A673 (cell line): ENCODE data around the gene MLN. TPM values are rescaled to one million over a fixed set of nuclear protein-coding genes. Genes with fewer than 3 reads are reported as not detected.

Experiments
- BruUV-seq: library from RNA; stranded (reverse); fragments of 400-500 nt; replicated peaks from 2 replicates; lab custom pipeline; 2021; lab: Mats Ljungman, UMichigan
- CTCF ChIA-PET: fragments of 300-600 bp; sonication (Branson Sonifier 250); formaldehyde crosslinking; loops from one replicate; lab custom pipeline; 2022; ENCODE audit warnings: antibody characterized with exemption; lab: Charles Lee
- POLR2A ChIA-PET: fragments of 300-600 bp; sonication (Branson Sonifier 250); formaldehyde crosslinking; loops from one replicate; lab custom pipeline; 2022; ENCODE audit warnings: antibody characterized with exemption; ENCODE audit not compliant: low non-redundant PET; lab: Charles Lee
- DNase-seq: peaks from one replicate; pipeline ENCODE4 v3.0.0-alpha.2; 2015; ENCODE audit warnings: low spot score
- H3K27ac ChIP-seq: fragments of 200-600 bp; sonication (generic); 2 replicates; pipeline ENCODE4 v1.5.1; 2016; ENCODE audit warnings: mixed run types, low read depth, mild to moderate bottlenecking, mixed read lengths, antibody characterized with exemption, low read length; ENCODE audit not compliant: poor library complexity, severe bottlenecking
- H3K27me3 ChIP-seq: fragments of 200-600 bp; sonication (generic); replicated peaks from 2 replicates; pipeline ENCODE4 v1.6.1; 2017; ENCODE audit warnings: mixed run types, low read depth, mild to moderate bottlenecking, mixed read lengths, antibody characterized with exemption, low read length; ENCODE audit not compliant: insufficient read depth, poor library complexity
- H3K36me3 ChIP-seq: fragments of 200-600 bp; sonication (generic); 2 replicates; pipeline ENCODE4 v1.6.1; 2016; ENCODE audit warnings: mixed run types, mild to moderate bottlenecking, mixed read lengths, antibody characterized with exemption, low read length; ENCODE audit not compliant: insufficient read depth, poor library complexity, severe bottlenecking
- H3K4me1 ChIP-seq: fragments of 200-600 bp; sonication (generic); 2 replicates; pipeline ENCODE4 v1.6.1; 2017; ENCODE audit warnings: mixed run types, mild to moderate bottlenecking, mixed read lengths, antibody characterized with exemption, low read length; ENCODE audit not compliant: insufficient read depth, poor library complexity, severe bottlenecking
- H3K4me3 ChIP-seq: fragments of 200-600 bp; sonication (generic); 2 replicates; pipeline ENCODE4 v1.5.1; 2016; ENCODE audit warnings: low read depth, mixed run types, mild to moderate bottlenecking, mixed read lengths, low read length; ENCODE audit not compliant: poor library complexity, severe bottlenecking
- H3K9me3 ChIP-seq: fragments of 200-600 bp; sonication (generic); 2 replicates; pipeline ENCODE4 v1.6.1; 2016; ENCODE audit warnings: mixed run types, low read depth, mild to moderate bottlenecking, mixed read lengths, antibody characterized with exemption, low read length; ENCODE audit not compliant: poor library complexity, severe bottlenecking
- CTCF ChIP-seq: fragments of 300-800, 200-600 bp; sonication (generic); conservative IDR thresholded peaks from 2 replicates; pipeline ENCODE4 v1.5.1; 2017; ENCODE audit warnings: low read depth, mild to moderate bottlenecking, antibody characterized with exemption, low read length, moderate library complexity, mixed read lengths
- EZH2 ChIP-seq: fragments of 200-600 bp; sonication (generic); IDR thresholded peaks from 2 replicates; pipeline ENCODE4 v1.6.1; 2017; ENCODE audit warnings: borderline replicate concordance, low read depth, mild to moderate bottlenecking, mixed read lengths, antibody characterized with exemption, low read length; ENCODE audit not compliant: poor library complexity, severe bottlenecking
- intact Hi-C: fragments of 100-400 bp; cut with micrococcal nuclease; formaldehyde crosslinking; loops from one replicate; pipeline ENCODE4 v1.10.0; 2022; ENCODE audit not compliant: unreplicated experiment
- total RNA-seq: library from RNA; stranded (reverse); gene quantifications from 2 replicates; pipeline ENCODE4 v1.2.3, GENCODE V29; 2021

Gene MLN
- total RNA-seq, 1 experiment from 2014 or later, result not detected

- Histone ChIP-seq H3K9me3 (no peaks in the 10 kb centered on the region), H3K27ac (no peak overlapping the region), H3K36me3 (no peaks in the 10 kb centered on the region), H3K4me1 (peaks cover 15% of the 10 kb centered on the region), H3K4me3 (no peak overlapping the region), H3K27me3 (no peaks in the 10 kb centered on the region)
- intact Hi-C loops, result no loop called here
- CTCF ChIA-PET, result no interaction called here
- no peak for DNase-seq
- no TSS peak for BruUV-seq
- POLR2A ChIA-PET, result no interaction called here
- no peak for TF ChIP-seq EZH2
- TF ChIP-seq CTCF, result no peak
These were observed 5.4 kb downstream of the MLN start for GRCh38 chr6:33798343-33798848.

- intact Hi-C loops, result no loop called here
- Histone ChIP-seq H3K9me3 (no peaks in the 10 kb centered on the region), H3K36me3 (no peaks in the 10 kb centered on the region), H3K4me3 (no peak overlapping the region), H3K4me1 (peaks cover 12% of the 10 kb centered on the region), H3K27me3 (no peaks in the 10 kb centered on the region), H3K27ac (no peak overlapping the region)
- CTCF ChIA-PET, result no interaction called here
- no TSS peak for BruUV-seq
- DNase-seq, result no peak
- POLR2A ChIA-PET, result no interaction called here
- no peak for TF ChIP-seq CTCF
- no peak for TF ChIP-seq EZH2
These were observed 6.0 kb downstream of the MLN start for GRCh38 chr6:33797626-33798342.

- CTCF ChIA-PET, result no interaction called here
- POLR2A ChIA-PET, result no interaction called here
- BruUV-seq, result no TSS peak
- no peaks in the 10 kb centered on the region for H3K36me3 ChIP-seq
- TF ChIP-seq CTCF (no peak), EZH2 (no peak)
- intact Hi-C loops, result no loop called here
- no peaks in the 10 kb centered on the region for H3K27me3 ChIP-seq
- H3K4me1 ChIP-seq, result peaks cover 6% of the 10 kb centered on the region
- H3K27ac ChIP-seq, result no peak overlapping the region
- H3K9me3 ChIP-seq, result no peaks in the 10 kb centered on the region
- no peak overlapping the region for H3K4me3 ChIP-seq
- no peak for DNase-seq
These were observed 8.7 kb downstream of the MLN start for GRCh38 chr6:33794910-33795623.
